Neural cell (in vitro differentiated cells): ENCODE measurements around the gene QSER1.
"Not testable (repeated sequence)": the region's sequence is repeated elsewhere in the genome, so short reads cannot be mapped to it uniquely, and the experiment has no call there.

Experiments
- CTCF ChIP-seq: fragments of 450-650 bp; IDR thresholded peaks from 2 replicates; pipeline ENCODE4 v1.5.1; 2014; ENCODE audit warnings: antibody characterized with exemption, mild to moderate bottlenecking, moderate library complexity; ENCODE audit not compliant: poor library complexity, severe bottlenecking
- EP300 ChIP-seq: fragments of 450-650 bp; conservative IDR thresholded peaks from 2 replicates; pipeline ENCODE4 v1.6.1; 2014; ENCODE audit warnings: antibody characterized with exemption, mild to moderate bottlenecking, moderate library complexity; ENCODE audit not compliant: poor library complexity, severe bottlenecking
- EZH2 ChIP-seq: fragments of 200-600, 300-800 bp; shearing (Covaris generic), sonication (generic); IDR thresholded peaks from 2 replicates; pipeline ENCODE4 v1.6.1; 2014; ENCODE audit warnings: antibody characterized with exemption, low read length, borderline replicate concordance, mild to moderate bottlenecking; ENCODE audit not compliant: insufficient read depth, poor library complexity, severe bottlenecking
- POLR2AphosphoS5 ChIP-seq: IDR thresholded peaks from 2 replicates; pipeline ENCODE4 v1.6.1; 2012
- RAD21 ChIP-seq: fragments of 450-650 bp; conservative IDR thresholded peaks from 2 replicates; pipeline ENCODE4 v1.6.1; 2014; ENCODE audit warnings: antibody characterized with exemption, mild to moderate bottlenecking, moderate library complexity
- SMC3 ChIP-seq: fragments of 450-650 bp; conservative IDR thresholded peaks from 2 replicates; pipeline ENCODE4 v1.6.1; 2014; ENCODE audit warnings: antibody characterized with exemption, mild to moderate bottlenecking, moderate library complexity; ENCODE audit not compliant: poor library complexity
- TAF1 ChIP-seq: IDR thresholded peaks from 2 replicates; pipeline ENCODE4 v1.6.1; 2012; ENCODE audit warnings: low read depth
- TF ChIP-seq, protein P1 (sequence below): IDR thresholded peaks from 2 replicates; pipeline ENCODE4 v1.6.1; 2012; ENCODE audit warnings: borderline replicate concordance

- not testable (repeated sequence) for TF ChIP-seq EP300, CTCF, EZH2, TAF1, POLR2AphosphoS5, RAD21, SMC3
- TF ChIP-seq, protein P1, sequence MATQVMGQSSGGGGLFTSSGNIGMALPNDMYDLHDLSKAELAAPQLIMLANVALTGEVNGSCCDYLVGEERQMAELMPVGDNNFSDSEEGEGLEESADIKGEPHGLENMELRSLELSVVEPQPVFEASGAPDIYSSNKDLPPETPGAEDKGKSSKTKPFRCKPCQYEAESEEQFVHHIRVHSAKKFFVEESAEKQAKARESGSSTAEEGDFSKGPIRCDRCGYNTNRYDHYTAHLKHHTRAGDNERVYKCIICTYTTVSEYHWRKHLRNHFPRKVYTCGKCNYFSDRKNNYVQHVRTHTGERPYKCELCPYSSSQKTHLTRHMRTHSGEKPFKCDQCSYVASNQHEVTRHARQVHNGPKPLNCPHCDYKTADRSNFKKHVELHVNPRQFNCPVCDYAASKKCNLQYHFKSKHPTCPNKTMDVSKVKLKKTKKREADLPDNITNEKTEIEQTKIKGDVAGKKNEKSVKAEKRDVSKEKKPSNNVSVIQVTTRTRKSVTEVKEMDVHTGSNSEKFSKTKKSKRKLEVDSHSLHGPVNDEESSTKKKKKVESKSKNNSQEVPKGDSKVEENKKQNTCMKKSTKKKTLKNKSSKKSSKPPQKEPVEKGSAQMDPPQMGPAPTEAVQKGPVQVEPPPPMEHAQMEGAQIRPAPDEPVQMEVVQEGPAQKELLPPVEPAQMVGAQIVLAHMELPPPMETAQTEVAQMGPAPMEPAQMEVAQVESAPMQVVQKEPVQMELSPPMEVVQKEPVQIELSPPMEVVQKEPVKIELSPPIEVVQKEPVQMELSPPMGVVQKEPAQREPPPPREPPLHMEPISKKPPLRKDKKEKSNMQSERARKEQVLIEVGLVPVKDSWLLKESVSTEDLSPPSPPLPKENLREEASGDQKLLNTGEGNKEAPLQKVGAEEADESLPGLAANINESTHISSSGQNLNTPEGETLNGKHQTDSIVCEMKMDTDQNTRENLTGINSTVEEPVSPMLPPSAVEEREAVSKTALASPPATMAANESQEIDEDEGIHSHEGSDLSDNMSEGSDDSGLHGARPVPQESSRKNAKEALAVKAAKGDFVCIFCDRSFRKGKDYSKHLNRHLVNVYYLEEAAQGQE, result not testable (repeated sequence)
Observed at GRCh38 chr11:32868752-32869151, 23.9 kb upstream of the QSER1 start.
